Islet of Langerhans (tissue), 1 donor: ENCODE measurements around the gene RTKN2.
"Not testable (repeated sequence)": the region's sequence is repeated elsewhere in the genome, so short reads cannot be mapped to it uniquely, and the experiment has no call there.

Experiments
- FAIRE-seq: peaks from one replicate; lab custom pipeline; 2011; peaks lifted over from hg19 to GRCh38; lab: Jason Lieb, UNC

RTKN2 gene, protein sequence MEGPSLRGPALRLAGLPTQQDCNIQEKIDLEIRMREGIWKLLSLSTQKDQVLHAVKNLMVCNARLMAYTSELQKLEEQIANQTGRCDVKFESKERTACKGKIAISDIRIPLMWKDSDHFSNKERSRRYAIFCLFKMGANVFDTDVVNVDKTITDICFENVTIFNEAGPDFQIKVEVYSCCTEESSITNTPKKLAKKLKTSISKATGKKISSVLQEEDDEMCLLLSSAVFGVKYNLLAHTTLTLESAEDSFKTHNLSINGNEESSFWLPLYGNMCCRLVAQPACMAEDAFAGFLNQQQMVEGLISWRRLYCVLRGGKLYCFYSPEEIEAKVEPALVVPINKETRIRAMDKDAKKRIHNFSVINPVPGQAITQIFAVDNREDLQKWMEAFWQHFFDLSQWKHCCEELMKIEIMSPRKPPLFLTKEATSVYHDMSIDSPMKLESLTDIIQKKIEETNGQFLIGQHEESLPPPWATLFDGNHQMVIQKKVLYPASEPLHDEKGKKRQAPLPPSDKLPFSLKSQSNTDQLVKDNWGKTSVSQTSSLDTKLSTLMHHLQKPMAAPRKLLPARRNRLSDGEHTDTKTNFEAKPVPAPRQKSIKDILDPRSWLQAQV

GRCh38 chr10:62268399-62269114 lies at the start of gene RTKN2:
RTKN2 (minus strand) TSS chr10:62268844; CDS start chr10:62268610, 234 bp downstream.
- FAIRE-seq: no peak

- FAIRE-seq: no peak
Measured at GRCh38 chr10:62317257-62317656, 48.6 kb upstream of the RTKN2 start.

DNA sequence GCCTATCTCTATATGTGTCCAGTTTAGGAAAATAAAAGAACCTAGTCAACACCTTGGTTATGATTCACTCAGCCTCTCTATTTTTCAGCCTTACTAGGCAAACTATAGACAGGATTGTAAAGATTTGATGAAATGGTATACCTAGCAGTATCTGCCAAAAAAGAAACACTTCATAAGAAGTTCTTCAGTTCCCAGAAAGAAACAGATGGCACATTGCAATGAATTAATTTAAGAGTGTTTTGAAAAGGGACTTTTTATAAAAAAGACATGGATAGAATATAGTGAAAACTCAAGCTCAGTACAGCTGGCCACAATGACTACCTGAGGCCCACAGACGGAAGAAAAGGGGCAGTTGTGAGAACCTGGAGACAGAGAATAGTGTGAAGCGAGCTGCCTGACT lies 40.6 kb upstream of the RTKN2 start:
- FAIRE-seq: no peak

- FAIRE-seq: peak; percentile 17
Measured at GRCh38 chr10:62308101-62308500, 39.5 kb upstream of the RTKN2 start.

GRCh38 chr10:62307635-62308034 lies 39.0 kb upstream of the RTKN2 start:
- no peak for FAIRE-seq

- peak; percentile 62 for FAIRE-seq
Measured at GRCh38 chr10:62306663-62307062, 38.0 kb upstream of the RTKN2 start.

DNA sequence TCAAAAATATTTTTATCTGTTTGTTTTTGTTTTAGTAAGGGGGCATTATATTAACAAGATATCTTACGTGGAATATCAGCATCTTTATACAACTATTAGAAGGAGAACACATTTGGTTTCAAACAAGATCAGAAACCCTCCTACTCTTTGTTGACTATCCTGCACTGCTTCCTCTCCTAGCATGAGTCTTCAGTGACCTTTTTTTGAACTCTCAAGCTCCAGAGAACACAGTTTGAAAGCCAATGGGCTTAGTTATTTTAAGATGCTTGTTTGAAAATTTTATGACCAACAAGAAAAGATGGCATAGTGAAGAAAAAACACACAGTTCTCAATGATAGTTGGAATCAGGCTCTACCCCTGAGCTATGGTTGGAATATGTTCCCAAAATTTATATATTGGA lies 37.2 kb upstream of the RTKN2 start:
- FAIRE-seq: no peak

- FAIRE-seq: no peak
Measured at GRCh38 chr10:62303922-62304321, 35.3 kb upstream of the RTKN2 start.

- FAIRE-seq: no peak
Measured at GRCh38 chr10:62302760-62303159, 34.1 kb upstream of the RTKN2 start.

- FAIRE-seq: no peak
Measured at GRCh38 chr10:62297857-62298256, 29.2 kb upstream of the RTKN2 start.

- FAIRE-seq: no peak
Measured at GRCh38 chr10:62284221-62284620, 15.6 kb upstream of the RTKN2 start.

DNA sequence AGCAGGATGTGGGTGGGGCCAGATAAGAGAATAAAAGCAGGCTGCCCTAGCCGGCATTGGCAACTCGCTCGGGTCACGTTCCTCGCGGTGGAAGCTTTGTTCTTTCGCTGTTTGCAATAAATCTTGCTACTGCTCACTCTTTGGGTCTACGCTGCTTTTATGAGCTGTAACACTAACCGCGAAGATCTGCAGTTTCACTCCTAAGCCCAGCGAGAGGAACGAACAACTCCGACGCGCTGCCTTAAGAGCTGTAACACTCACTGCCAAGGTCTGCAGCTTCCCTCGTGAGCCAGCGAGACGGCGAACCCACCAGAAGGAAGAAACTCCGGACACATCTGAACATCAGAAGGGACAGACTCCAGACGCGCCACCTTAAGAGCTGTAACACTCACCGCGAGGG lies 12.7 kb upstream of the RTKN2 start:
- FAIRE-seq: not testable (repeated sequence)

DNA sequence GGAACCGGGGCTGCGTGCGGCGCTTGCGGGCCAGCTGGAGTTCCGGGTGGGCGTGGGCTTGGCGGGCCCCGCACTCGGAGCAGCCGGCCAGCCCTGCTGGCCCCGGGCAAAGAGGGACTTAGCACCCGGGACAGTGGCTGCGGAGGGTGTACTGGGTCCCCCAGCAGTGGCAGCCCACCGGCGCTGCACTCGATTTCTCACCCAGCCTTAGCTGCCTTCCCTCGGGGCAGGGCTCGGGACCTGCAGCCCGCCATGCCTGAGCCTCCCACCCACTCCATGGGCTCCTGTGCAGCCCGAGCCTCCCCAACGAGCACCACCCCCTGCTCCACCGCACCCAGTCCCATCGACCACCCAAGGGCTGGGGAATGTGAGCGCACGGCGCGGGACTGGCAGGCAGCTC lies 11.7 kb upstream of the RTKN2 start:
- FAIRE-seq: not testable (repeated sequence)

DNA sequence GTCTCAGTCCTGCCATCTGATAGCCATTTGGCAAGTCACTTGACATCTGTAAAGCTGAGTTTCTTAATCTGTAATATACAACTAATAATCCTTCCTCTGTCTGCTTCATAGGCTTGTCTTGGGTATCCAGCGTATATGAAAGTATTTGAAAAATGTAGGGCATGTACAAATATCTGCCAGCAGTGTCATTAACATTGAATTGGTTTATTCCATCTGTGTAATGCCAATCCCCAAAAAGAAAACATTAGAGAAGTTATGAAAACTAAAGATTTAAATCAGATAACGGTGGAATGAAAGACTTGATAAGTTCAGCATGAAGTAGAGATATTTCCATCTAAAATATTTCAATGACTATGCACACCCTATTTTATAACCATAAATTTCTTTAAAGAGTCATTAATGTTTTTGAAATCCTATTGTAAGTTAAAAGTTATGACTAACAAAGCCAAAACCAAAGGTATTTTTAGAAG lies 9.8 kb upstream of the RTKN2 start:
- FAIRE-seq: no peak

GRCh38 chr10:62277971-62278370 lies 9.3 kb upstream of the RTKN2 start:
- no peak for FAIRE-seq

DNA sequence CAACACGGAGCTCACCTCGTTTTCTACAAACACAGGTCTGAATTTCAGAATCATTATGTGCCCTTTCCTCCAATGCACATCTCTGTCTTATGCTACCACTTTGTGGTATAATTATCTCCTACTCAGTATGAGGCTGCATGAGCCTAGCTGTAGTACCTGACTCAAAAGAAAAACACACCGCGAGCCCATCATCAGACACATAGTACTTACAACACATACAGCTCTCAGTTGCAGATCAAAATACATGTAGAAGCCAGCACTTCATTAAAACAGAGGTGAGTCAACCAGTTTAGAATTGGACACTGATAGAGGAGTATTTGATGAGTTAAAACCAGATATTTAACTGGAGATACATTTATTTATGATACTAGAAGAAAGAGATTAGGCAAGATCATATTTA lies 1.4 kb upstream of the RTKN2 start:
- FAIRE-seq: no peak

DNA sequence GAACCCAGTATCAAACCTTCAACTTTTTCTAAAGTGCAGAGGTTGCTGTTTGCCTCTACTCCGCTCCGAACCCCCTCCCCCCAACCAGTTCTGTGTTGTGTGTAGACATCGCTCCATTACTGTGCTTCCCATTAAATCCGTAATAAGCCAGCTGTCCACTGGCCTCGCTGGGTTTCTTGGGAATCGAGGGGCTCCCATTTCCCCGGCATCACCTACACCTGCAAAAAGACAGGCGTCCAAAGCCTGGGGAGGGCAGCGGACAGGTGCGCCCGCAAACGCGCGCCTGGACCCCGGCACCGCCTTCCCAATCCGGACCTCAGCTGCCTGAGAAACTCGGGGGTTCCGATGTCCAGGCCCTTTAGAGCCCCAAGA lies 631 bp downstream of the RTKN2 start:
- FAIRE-seq: no peak

- no peak for FAIRE-seq
Measured at GRCh38 chr10:62266611-62267010, 2.0 kb downstream of the RTKN2 start.

GRCh38 chr10:62266147-62266546 lies 2.5 kb downstream of the RTKN2 start:
- FAIRE-seq: no peak

- FAIRE-seq: peak; percentile 92
Measured at GRCh38 chr10:62264702-62265436, 3.8 kb downstream of the RTKN2 start.

DNA sequence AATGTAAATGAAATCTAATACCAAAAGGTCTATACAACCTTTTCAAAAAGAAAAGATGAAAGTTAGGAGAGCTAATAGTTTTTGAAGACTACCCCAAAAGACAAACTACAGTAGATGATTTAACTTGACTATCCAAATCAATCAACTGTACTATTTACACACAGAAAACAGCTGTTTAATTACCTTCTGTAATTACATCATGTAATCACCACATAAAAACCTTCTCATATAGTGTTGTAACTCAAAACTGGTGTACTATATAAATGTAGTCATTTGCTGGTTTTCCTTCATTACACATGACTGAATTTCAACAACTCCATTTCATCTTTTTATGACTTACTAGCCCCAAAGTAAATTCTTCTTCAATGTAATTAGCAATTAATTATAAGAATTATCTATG lies 4.5 kb downstream of the RTKN2 start:
- FAIRE-seq: no peak

DNA sequence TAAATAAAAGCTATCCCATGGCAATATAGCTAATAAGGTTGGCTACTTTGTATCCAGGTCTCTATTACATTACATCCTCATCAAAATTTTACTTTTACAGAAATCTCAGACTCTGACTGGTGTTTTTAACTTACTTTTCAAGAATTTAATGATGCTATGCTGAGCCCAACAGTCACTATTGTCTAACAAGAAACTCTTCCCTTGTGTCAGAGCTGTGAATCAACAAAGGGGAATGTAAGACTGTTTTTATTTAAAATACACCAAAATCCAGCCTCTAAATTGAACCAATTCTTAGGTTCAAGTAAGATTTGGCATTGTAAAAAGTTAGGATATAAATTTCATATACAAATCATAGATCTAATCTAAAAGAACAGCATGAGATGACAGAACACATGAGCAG lies 7.0 kb downstream of the RTKN2 start:
- no peak for FAIRE-seq

DNA sequence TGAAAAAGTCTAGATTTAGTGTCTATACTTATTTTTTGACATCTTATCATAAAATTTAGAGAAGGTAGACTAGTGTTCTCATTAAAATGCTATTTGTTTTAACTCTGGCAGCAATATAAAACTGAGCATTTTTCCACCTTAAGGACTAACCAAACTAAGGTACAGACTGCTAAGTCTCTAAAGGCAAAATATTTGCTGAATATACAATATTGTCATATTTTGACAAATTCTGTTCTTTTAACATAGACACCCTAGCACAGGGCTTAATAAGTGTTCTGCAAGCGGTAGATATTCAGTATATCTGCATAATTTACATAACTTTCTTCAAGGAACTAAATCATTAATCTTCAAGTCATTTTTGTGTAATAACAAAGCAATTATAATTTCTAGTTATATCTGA lies 8.6 kb downstream of the RTKN2 start:
- FAIRE-seq: no peak
